ENCODE measurements around the gene CASTOR2. TPM values are rescaled to one million over a fixed set of nuclear protein-coding genes. Genes with fewer than 3 reads are reported as not detected.
"Not testable (repeated sequence)": the region's sequence is repeated elsewhere in the genome, so short reads cannot be mapped to it uniquely, and the experiment has no call there.

The CASTOR2 gene
- total RNA-seq, 5 donors from 2014 or later (not counting 1 experiment from before 2014, with no cell fraction given) = 4.7 to 8.1 (median 7.2) TPM

- no CpG with 5 or more reads among the region's 8 CpGs for whole genome bisulfite sequencing (ENCODE audit: insufficient coverage)
- H3K27ac Mint-ChIP-seq = peak overlapping the region; percentile 93 to 98
- H3K9me3 ChIP-seq; H3K27me3 Mint-ChIP-seq; CTCF ChIA-PET; POLR2A ChIA-PET; H3K27me3 ChIP-seq (replicated peaks in 1 of 2; ENCODE audit: control insufficient read depth in 2 of 2, extremely low read depth in 1 of 2, insufficient read depth in 2 of 2, low read length in 1 of 2); DNase-seq; ATAC-seq (replicated peaks in 1 of 4); H3K9me3 Mint-ChIP-seq: not testable (repeated sequence)
- H3K27ac ChIP-seq (ENCODE audit: low read length) = peak overlapping the region; percentile 84
- H3K4me3 Mint-ChIP-seq = peak overlapping the region; percentile 91 to 92 (median 92)
- peaks cover 0 to 15% of the 10 kb centered on the region in 2 experiments for H3K4me1 ChIP-seq (ENCODE audit: control insufficient read depth in 1 of 2, extremely low read depth in 1 of 2, insufficient read depth in 2 of 2, low read length in 2 of 2)
- H3K4me3 ChIP-seq (ENCODE audit: control insufficient read depth in 1 of 2, extremely low read depth in 1 of 2, low read length in 1 of 2) = peak overlapping the region; percentile 63 to 82
- peaks cover 0 to 12% of the 10 kb centered on the region in 2 donors for H3K36me3 ChIP-seq (ENCODE audit: control insufficient read depth in 2 of 2, extremely low read depth in 1 of 2, insufficient read depth in 1 of 2, low read length in 1 of 2)
- H3K4me1 Mint-ChIP-seq = peaks cover 10 to 16% (median 16%) of the 10 kb centered on the region in 3 donors
- H3K36me3 Mint-ChIP-seq = peaks cover 12% of the 10 kb centered on the region
Measured at GRCh38 chr7:75074262-75074641, 109.7 kb downstream of the CASTOR2 start.

Other genes starting within 250 kb of the CASTOR2 start
- gene NCF1, start 190.7 kb upstream of the CASTOR2 start, total RNA-seq = 1 to 10 TPM; 2.6 to 9.4 (median 6.5) TPM
- 10 to 100 TPM; 13.5 to 37.7 (median 29.7) TPM for gene GTF2IRD2, start 113.1 kb upstream of the CASTOR2 start, total RNA-seq
- gene RCC1L, start 109.1 kb downstream of the CASTOR2 start, total RNA-seq = 10 to 100 TPM; 24.5 to 36.4 (median 31.7) TPM
- gene GTF2IRD2B, start 127.9 kb downstream of the CASTOR2 start, total RNA-seq = 10 to 100 TPM; 36.3 to 83.5 (median 80.6) TPM